Stimulated activated CD8-positive, alpha-beta memory T cell treated with anti-CD3 and anti-CD28 coated beads, Interleukin-7, amount 100 ng/mL, for 24 hours (primary cell): Measurements from ENCODE around the gene FAM83G.
A peak's percentile ranks its signal among the peaks of the same experiment; 100 is the strongest.
"Not testable (repeated sequence)": the region's sequence is repeated elsewhere in the genome, so short reads cannot be mapped to it uniquely, and the experiment has no call there.

Experiments
- DNase-seq: peaks from one replicate; pipeline ENCODE4 v3.0.0-alpha.2; 2020; ENCODE audit warnings: low read depth

Gene FAM83G, protein sequence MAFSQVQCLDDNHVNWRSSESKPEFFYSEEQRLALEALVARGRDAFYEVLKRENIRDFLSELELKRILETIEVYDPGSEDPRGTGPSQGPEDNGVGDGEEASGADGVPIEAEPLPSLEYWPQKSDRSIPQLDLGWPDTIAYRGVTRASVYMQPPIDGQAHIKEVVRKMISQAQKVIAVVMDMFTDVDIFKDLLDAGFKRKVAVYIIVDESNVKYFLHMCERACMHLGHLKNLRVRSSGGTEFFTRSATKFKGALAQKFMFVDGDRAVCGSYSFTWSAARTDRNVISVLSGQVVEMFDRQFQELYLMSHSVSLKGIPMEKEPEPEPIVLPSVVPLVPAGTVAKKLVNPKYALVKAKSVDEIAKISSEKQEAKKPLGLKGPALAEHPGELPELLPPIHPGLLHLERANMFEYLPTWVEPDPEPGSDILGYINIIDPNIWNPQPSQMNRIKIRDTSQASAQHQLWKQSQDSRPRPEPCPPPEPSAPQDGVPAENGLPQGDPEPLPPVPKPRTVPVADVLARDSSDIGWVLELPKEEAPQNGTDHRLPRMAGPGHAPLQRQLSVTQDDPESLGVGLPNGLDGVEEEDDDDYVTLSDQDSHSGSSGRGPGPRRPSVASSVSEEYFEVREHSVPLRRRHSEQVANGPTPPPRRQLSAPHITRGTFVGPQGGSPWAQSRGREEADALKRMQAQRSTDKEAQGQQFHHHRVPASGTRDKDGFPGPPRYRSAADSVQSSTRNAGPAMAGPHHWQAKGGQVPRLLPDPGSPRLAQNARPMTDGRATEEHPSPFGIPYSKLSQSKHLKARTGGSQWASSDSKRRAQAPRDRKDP

GRCh38 chr17:19004421-19005136, at the start of gene FAM83G:
Gene FAM83G, minus strand, starts transcription at chr17:19004764. Its CDS starts 723 bp downstream, at chr17:19004041.
- DNase-seq, result peak; percentile 82

GRCh38 chr17:19048826-19049225, 44.3 kb upstream of the FAM83G start:
- DNase-seq, result not testable (repeated sequence)

DNA sequence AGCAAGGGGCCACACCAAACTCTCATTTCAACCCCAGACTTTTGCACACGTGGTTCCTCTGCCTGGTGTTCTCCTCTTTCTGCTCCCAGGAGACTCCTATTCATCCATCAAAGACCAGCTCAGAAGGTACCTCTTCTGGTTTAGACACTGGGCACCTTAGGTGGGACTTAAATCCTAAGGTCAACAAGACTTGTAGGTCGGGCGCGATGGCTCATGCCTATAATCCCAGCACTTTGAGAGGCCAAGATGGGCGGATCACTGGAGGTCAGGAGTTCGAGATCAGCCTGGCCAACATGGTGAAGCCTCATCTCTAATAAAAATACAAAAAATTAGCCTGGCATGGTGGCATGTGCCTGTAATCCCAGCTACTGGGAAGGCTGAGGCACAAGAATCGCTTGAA, 42.9 kb upstream of the FAM83G start:
- DNase-seq, result not testable (repeated sequence)

DNA sequence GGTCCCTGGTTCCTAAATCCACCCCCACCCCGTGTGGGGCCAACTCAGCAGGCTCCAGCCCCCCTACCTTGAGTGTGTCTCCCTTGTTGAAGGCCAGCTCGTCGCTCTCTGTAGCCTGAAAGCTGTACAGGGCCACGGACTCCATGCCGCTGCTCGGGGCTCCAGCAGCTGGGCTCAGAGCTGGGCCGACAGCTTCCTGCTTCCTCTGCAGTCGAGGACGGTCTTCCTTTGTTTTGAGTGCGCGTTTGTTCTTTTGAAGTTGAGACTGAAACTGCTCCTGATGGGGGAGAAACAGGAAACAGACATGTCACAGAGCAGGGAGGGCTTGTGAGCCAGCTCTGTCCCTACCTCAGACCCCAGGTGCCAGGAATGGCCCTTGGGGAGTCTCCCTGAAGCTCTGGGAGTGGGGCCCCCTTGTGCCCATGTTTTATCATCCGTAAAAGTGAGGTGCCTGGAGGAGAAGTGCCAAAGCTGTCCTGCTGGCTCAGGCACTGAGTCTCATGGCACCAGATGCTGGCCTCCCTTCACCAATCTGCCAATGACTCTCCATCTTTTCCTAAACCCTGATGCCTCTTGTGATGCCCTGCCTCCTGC, 42.3 kb upstream of the FAM83G start, which contains the start of gene GRAP:
Gene GRAP, minus strand, starts transcription at position 176 of the 594 bp plus-strand sequence. Its CDS starts 31 bp downstream, at position 145.
- not testable (repeated sequence) for DNase-seq

- DNase-seq, result not testable (repeated sequence)
These were observed 40.1 kb upstream of the FAM83G start for GRCh38 chr17:19044643-19045042.

GRCh38 chr17:19043032-19043431, 38.5 kb upstream of the FAM83G start:
- DNase-seq, result not testable (repeated sequence)

- not testable (repeated sequence) for DNase-seq
These were observed 37.8 kb upstream of the FAM83G start for GRCh38 chr17:19042369-19042768.

DNA sequence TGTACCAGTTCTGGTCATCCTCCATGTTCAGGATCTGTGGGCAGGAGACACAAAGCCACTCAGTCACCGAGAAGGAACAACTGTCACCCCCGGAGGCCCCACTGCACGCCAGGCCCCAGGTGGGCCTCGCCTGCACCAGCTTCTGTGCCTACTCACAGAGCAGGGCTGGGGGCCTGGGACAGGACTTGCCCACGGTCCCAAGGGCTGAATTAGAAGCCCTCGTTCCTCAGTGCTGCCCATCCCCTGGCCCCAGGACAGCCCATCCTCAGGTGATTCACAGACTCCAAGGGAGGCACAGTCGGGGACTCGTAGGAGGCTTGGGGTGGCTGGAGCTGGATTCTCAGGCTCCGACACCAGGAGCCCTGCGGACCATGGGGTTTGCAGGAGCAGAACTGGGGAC, 37.3 kb upstream of the FAM83G start:
- DNase-seq, result not testable (repeated sequence)

GRCh38 chr17:19040350-19040749, 35.8 kb upstream of the FAM83G start:
- DNase-seq, result not testable (repeated sequence)

GRCh38 chr17:19038730-19039129, 34.2 kb upstream of the FAM83G start:
- DNase-seq, result not testable (repeated sequence)

- DNase-seq, result not testable (repeated sequence)
These were observed 33.4 kb upstream of the FAM83G start for GRCh38 chr17:19038007-19038406.

- DNase-seq, result not testable (repeated sequence)
These were observed 33.0 kb upstream of the FAM83G start for GRCh38 chr17:19037547-19037946.

GRCh38 chr17:19036186-19036585, 31.6 kb upstream of the FAM83G start:
- not testable (repeated sequence) for DNase-seq

DNA sequence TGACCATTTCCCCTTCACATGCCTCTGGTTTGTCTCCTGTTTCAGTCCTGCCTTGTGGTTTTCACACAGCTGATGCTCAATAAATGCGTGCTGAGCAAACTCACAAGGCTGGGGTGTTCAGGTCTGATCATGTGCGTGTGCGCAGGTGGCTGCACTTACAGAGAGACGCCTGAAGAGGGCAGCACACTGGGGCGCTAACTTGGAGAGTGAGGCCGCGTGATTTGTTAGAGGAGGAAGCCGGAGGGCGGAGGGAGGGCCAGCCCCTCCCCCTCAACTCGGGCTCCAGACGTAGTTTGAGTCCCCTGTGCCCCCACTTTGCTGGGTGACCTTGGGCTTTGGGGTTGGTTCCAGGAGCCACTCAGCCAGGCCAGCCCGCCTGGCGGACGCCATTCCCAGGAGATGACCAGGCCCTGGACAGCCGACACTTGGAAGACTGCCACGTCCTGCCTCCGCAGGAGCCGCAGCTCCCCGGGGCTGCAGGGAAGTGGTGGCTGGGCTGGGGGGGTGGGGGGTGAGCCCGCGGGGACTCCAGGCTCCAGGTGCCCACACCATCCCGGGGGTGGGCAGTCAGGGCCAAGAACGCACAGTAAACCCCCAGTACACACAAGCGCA, 27.9 kb upstream of the FAM83G start:
- DNase-seq, result not testable (repeated sequence)

DNA sequence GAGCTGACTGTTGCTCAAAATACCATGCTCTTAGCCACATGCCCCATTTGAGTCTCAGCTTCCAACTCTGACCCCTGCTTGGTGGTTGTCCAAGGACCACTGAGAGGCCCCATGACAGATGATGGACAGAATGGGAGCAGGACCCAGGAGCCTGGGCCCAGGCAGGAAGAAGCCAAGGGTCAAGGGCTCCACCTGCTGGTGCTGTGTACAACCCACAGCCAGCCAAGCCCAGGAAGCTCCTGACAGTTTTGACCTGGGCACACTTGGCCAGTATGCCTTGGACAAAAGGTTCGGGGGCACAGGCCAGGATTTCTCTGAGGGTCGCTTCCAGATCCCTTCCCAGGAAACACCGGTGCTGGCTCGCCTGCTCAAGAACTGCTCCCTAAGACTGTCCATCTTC, 27.2 kb upstream of the FAM83G start:
- not testable (repeated sequence) for DNase-seq

DNA sequence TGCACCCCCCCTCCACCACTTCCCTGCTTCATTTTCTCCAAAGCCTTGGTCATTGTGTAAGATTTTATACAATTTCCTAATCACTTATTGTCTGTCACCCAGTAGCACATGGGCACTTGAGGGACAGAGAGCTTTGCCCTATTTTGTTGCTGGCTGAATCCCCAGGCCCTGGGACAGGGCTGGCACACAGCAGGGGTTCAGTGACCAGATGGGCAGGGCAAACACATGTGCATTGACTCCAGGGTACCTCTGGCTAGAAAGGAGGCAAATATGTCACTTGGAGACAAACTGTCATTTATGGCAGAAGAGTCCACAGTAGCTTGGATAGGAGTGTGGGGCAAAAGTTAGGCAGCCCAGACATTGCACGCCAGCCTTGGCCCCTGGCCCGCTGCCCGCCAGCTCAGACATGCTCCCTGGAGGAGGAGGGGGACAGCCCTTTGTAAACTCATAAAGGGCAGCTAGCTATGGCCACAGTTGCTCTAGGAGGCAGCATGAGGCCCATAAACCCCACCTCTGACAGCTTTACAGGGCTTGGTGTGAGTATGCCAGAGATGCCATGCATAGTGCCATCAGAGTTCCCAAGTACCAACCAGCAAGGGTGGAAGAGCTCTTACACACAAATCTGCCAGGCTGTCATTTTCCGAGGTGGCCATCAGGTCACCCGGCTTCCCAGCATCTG, 26.3 kb upstream of the FAM83G start:
- DNase-seq, result not testable (repeated sequence)

GRCh38 chr17:19029740-19030139, 25.2 kb upstream of the FAM83G start:
- DNase-seq, result not testable (repeated sequence)

GRCh38 chr17:19028671-19029070, 24.1 kb upstream of the FAM83G start:
- DNase-seq, result not testable (repeated sequence)

- no peak for DNase-seq
These were observed 19.8 kb upstream of the FAM83G start for GRCh38 chr17:19024101-19025078.
